K562 (cell line): ENCODE results near the gene PCSK7. TPM values are rescaled to one million over a fixed set of nuclear protein-coding genes. Genes with fewer than 3 reads are reported as not detected.

ENCODE experiments used
- ATAC-seq: fragments of 200-7000 bp; cut with Tn5 transposase; 3 replicates; pipeline ENCODE4 v1.9.1; 2020; ENCODE audit warnings: moderate library complexity
- BruUV-seq: library from RNA; stranded (reverse); fragments of 400-500 nt; replicated peaks from 2 replicates; lab custom pipeline; 2021; lab: Mats Ljungman, UMichigan
- CTCF ChIA-PET: fragments of 300-600 bp; formaldehyde crosslinking; extraction: SDS; loops from one replicate; lab custom pipeline; 2021; ENCODE audit warnings: low intra/inter-chr PET ratio; lab: Yijun Ruan, JAX
- POLR2A ChIA-PET: fragments of 300-600, 350-650 bp; sonication (Branson Sonifier 250); formaldehyde crosslinking; extraction: SDS; loops from one replicate; lab custom pipeline; 2021; ENCODE audit warnings: antibody characterized with exemption, inconsistent platforms; lab: Yijun Ruan, JAX
- DNase-seq, 4 experiments: peaks; one replicate each; pipeline versions ENCODE4 v3.0.0 to v3.0.0-alpha.2; 2011 to 2018; ENCODE audit warnings: low spot score in 3 of 4, mixed read lengths in 3 of 4; ENCODE audit errors: extremely low read depth in 1 of 4
- FAIRE-seq: peaks from 2 replicates; lab custom pipeline; 2011; peaks lifted over from hg19 to GRCh38; lab: Jason Lieb, UNC
- H2AFZ ChIP-seq: 2 replicates; pipeline ENCODE4 v1.6.0; 2011; ENCODE audit warnings: low read depth, low read length, control low read depth, inconsistent platforms
- H3K27ac ChIP-seq: fragments of 200-600 bp; 3 replicates; pipeline ENCODE4 v1.8.0; 2011; ENCODE audit warnings: low read depth, mild to moderate bottlenecking, control low read depth, inconsistent platforms, low read length, moderate library complexity, mixed read lengths; ENCODE audit errors: extremely low read depth
- H3K27me3 ChIP-seq, 2 experiments: fragments of 300-600 bp in 1 of 2; 2 replicates in 1 of 2; 3 replicates in 1 of 2; pipeline versions ENCODE4 v1.6.0 to v1.8.0; 2011; ENCODE audit warnings: inconsistent platforms in 2 of 2, low read length in 2 of 2, mild to moderate bottlenecking in 1 of 2, mixed read lengths in 1 of 2, moderate library complexity in 1 of 2; ENCODE audit not compliant: control insufficient read depth in 2 of 2, insufficient read depth in 2 of 2
- H3K36me3 ChIP-seq: fragments of 300-600 bp; 3 replicates; pipeline ENCODE4 v1.8.0; 2011; ENCODE audit warnings: mild to moderate bottlenecking, low read length, inconsistent platforms; ENCODE audit not compliant: control insufficient read depth, insufficient read depth
- H3K4me1 ChIP-seq, 2 experiments: fragments of 200-600 bp in 1 of 2; replicated peaks in 1 of 2; 2 replicates in 1 of 2; 3 replicates in 1 of 2; pipeline versions ENCODE4 v1.5.1 to v1.8.0; 2011; ENCODE audit warnings: inconsistent platforms in 2 of 2, low read length in 2 of 2, mild to moderate bottlenecking in 1 of 2, mixed read lengths in 1 of 2, moderate library complexity in 1 of 2; ENCODE audit not compliant: control insufficient read depth in 2 of 2, insufficient read depth in 2 of 2
- H3K4me2 ChIP-seq: 2 replicates; pipeline ENCODE4 v1.6.1; 2011; ENCODE audit warnings: low read length, control low read depth, inconsistent platforms, mixed read lengths; ENCODE audit not compliant: insufficient read depth
- H3K4me3 ChIP-seq: fragments of 200-600 bp; sonication (generic), shearing (Covaris generic); 2 replicates; pipeline ENCODE4 v1.5.1; 2016; ENCODE audit warnings: control low read depth, inconsistent platforms
- H3K79me2 ChIP-seq: fragments of 200-600 bp; 3 replicates; pipeline ENCODE4 v1.8.0; 2011; ENCODE audit warnings: low read length, inconsistent platforms; ENCODE audit not compliant: control insufficient read depth, insufficient read depth
- H3K9ac ChIP-seq, 2 experiments: 2 replicates each; pipeline versions ENCODE4 v1.6.0 to v1.6.1; 2011; ENCODE audit warnings: low read depth in 2 of 2, low read length in 2 of 2, control low read depth in 1 of 2, inconsistent platforms in 1 of 2, mild to moderate bottlenecking in 1 of 2, mixed read lengths in 1 of 2; ENCODE audit not compliant: insufficient read depth in 1 of 2
- H3K9me1 ChIP-seq: one replicate; pipeline ENCODE4 v1.6.0; 2011; ENCODE audit warnings: inconsistent platforms, mild to moderate bottlenecking, low read length, moderate library complexity; ENCODE audit not compliant: control insufficient read depth, insufficient read depth
- H3K9me3 ChIP-seq: replicated peaks from 2 replicates; pipeline ENCODE4 v1.5.1; 2011; ENCODE audit warnings: low read depth, low read length, inconsistent platforms; ENCODE audit not compliant: control insufficient read depth, insufficient read depth
- H4K20me1 ChIP-seq: replicated peaks from 2 replicates; pipeline ENCODE4 v1.6.1; 2011; ENCODE audit warnings: low read length, inconsistent platforms, mixed read lengths; ENCODE audit not compliant: control insufficient read depth, insufficient read depth
- C11orf30 ChIP-seq: fragments of 450-650 bp; IDR thresholded peaks from 2 replicates; pipeline ENCODE4 v1.6.1; 2016; ENCODE audit warnings: low read depth, mild to moderate bottlenecking
- SAFB2 ChIP-seq: fragments of 200-400 bp; formaldehyde crosslinking; IDR thresholded peaks from 2 replicates; pipeline ENCODE4 v1.6.1; 2018; ENCODE audit warnings: borderline replicate concordance, low read length, low read depth, moderate library complexity; ENCODE audit not compliant: severe bottlenecking
- SRSF9 ChIP-seq: fragments of 200-400 bp; formaldehyde crosslinking; IDR thresholded peaks from 2 replicates; pipeline ENCODE4 v1.6.1; 2017; ENCODE audit warnings: low read depth, low read length, borderline replicate concordance
- TCF7 ChIP-seq: sonication (generic); IDR thresholded peaks from 2 replicates; pipeline ENCODE4 v1.6.1; 2016; ENCODE audit warnings: antibody characterized with exemption, borderline replicate concordance
- ZNF316 ChIP-seq: fragments of 450-650 bp; IDR thresholded peaks from 2 replicates; pipeline ENCODE4 v1.6.1; 2016
- WGBS: fragments of 100-300 bp; shearing (Covaris generic); methylation state at CpG from one replicate; pipeline ENCODE4 v1.1.6; 2016; ENCODE audit warnings: low coverage, mixed read lengths; ENCODE audit not compliant: insufficient coverage; ENCODE audit errors: missing lambda C conversion rate; 5-methylcytosine and 5-hydroxymethylcytosine counted together
- in situ Hi-C: fragments of 300-500 bp; cut with MboI; formaldehyde crosslinking; loops from 4 replicates; pipeline ENCODE4 v1.15.0; 2018; ENCODE audit warnings: inconsistent platforms, mixed read lengths
- intact Hi-C: fragments of 100-400 bp; cut with micrococcal nuclease; formaldehyde crosslinking; loops from 2 replicates; pipeline ENCODE4 v1.14.2; 2022
- polyA plus RNA-seq, 8 experiments: library from polyadenylated mRNA; depleted of rRNA in 4 of 8; stranded (reverse) in 5 of 8; unstranded in 3 of 8; fragments of >200 nt; fragmentation: Nextera tagmentation in 2 of 8; fragmentation: Illumina TruSeq in 1 of 8; extraction: Ambion mirVana in 2 of 8; extraction: Trizol in 1 of 8; gene quantifications; 2 replicates each; pipeline versions ENCODE4 v1.2.1 to v1.2.3, GENCODE V29; 2011 to 2014; ENCODE audit warnings: inconsistent platforms in 1 of 8, missing spikeins in 1 of 8
- total RNA-seq, 7 experiments: library from RNA; depleted of rRNA in 6 of 7; stranded (reverse); fragments of >200 nt in 6 of 7; fragmentation: Illumina TruSeq in 2 of 7; extraction: Trizol in 2 of 7; gene quantifications; 2 replicates each; pipeline versions ENCODE4 v1.2.1 to v1.2.3, GENCODE V29; 2011 to 2021; ENCODE audit warnings: low replicate concordance in 1 of 7

Gene PCSK7
- total and polyA plus RNA-seq, 9 of the 15 experiments (the other 6 are each of a cell fraction or from before 2014, with no cell fraction given): 3.1 to 29.2 (median 15.6) TPM

GRCh38 chr11:117230286-117230961 is 1.4 kb downstream of the PCSK7 start:
- BruUV-seq: no TSS peak
- DNase-seq (no peak), ATAC-seq (no peak), FAIRE-seq (no peak)
- no peaks in the 10 kb centered on the region; the same call in 1 of the 2 replicates for H4K20me1 ChIP-seq
- peaks cover 45% of the 10 kb centered on the region for H3K79me2 ChIP-seq
- H3K27me3 ChIP-seq: no peaks in the 10 kb centered on the region
- H3K4me3 ChIP-seq: peak overlapping the region; percentile 85; the same call in 1 of the 2 replicates
- H3K9me3 ChIP-seq: no peaks in the 10 kb centered on the region
- intact Hi-C loops (loop anchor here (5.0 kb wide), 1 partner anchor 97 kb away; the partner anchor contains the start of gene CEP164), in situ Hi-C loops (loop anchor here (25.0 kb wide), 1 partner anchor 718 kb away; no protein-coding TSS in a partner anchor)
- ChIA-PET CTCF (interaction anchor here (0.6 kb wide), 1 partner anchor 198 kb away, joined by 3 read pairs; no protein-coding TSS in a partner anchor), POLR2A (interaction anchor here (0.6 to 3.6 kb wide), 5 partner anchors 10 to 108 kb away, joined by 3 to 20 read pairs (median 3); no protein-coding TSS in a partner anchor)
- H3K36me3 ChIP-seq: peaks cover 43% of the 10 kb centered on the region
- peaks cover 14 to 26% of the 10 kb centered on the region in 2 experiments; a peak in 4 of 5 replicates for H3K4me1 ChIP-seq
- H3K9ac ChIP-seq: peak overlapping the region; percentile 61 to 91
- H3K27ac ChIP-seq: no peak overlapping the region; the same call in 2 of the 3 replicates
- H2AFZ ChIP-seq: no peak overlapping the region
- H3K4me2 ChIP-seq: peak overlapping the region; percentile 97
- no peaks in the 10 kb centered on the region for H3K9me1 ChIP-seq
- TF ChIP-seq TCF7 (no peak), C11orf30 (peak; percentile 35; the same call in 1 of the 2 replicates), ZNF316 (peak; percentile 52), SAFB2 (no peak), SRSF9 (no peak)
- WGBS: 54% methylated on average over 12 of the region's 12 CpGs
